Esophagus muscularis mucosa (tissue), 4 donors: ENCODE measurements around the gene BAG3. TPM values are rescaled to one million over a fixed set of nuclear protein-coding genes. Genes with fewer than 3 reads are reported as not detected.

Experiments used
- DNase-seq: peaks from one replicate; pipeline ENCODE4 v3.0.0-alpha.2; 2017; ENCODE audit errors: extremely low spot score
- H3K27ac ChIP-seq, 4 donors: fragments of 200-600 bp; sonication (generic); replicated peaks in 1 of 4; 1 replicate in 3 of 4; 2 replicates in 1 of 4; pipeline ENCODE4 v1.5.1; 2016 to 2019; ENCODE audit warnings: mild to moderate bottlenecking in 1 of 4
- H3K27me3 ChIP-seq, 4 donors: fragments of 200-600 bp; sonication (generic); one replicate each; pipeline versions ENCODE4 v1.5.1 to v1.6.0; 2016 to 2019
- H3K36me3 ChIP-seq, 4 donors: fragments of 200-600 bp; sonication (generic); one replicate each; pipeline ENCODE4 v1.5.1; 2016 to 2019
- H3K4me1 ChIP-seq, 4 donors: fragments of 200-600 bp; sonication (generic); one replicate each; pipeline ENCODE4 v1.5.1; 2016 to 2019
- H3K4me3 ChIP-seq, 4 donors: fragments of 200-600 bp; sonication (generic); 1 replicate in 2 of 4; 2 replicates in 2 of 4; pipeline ENCODE4 v1.5.1; 2016 to 2019; ENCODE audit warnings: mild to moderate bottlenecking in 4 of 4, moderate library complexity in 1 of 4
- H3K9me3 ChIP-seq, 4 donors: fragments of 200-600 bp; sonication (generic); 1 replicate in 3 of 4; 2 replicates in 1 of 4; pipeline ENCODE4 v1.5.1; 2016 to 2019
- CTCF ChIP-seq, 3 experiments: fragments of 200-600 bp in 2 of 3; fragments of 450-650 bp in 1 of 3; sonication (generic) in 2 of 3; IDR thresholded peaks; one replicate each; pipeline ENCODE4 v1.5.1; 2017 to 2019; ENCODE audit warnings: antibody characterized with exemption in 3 of 3, mild to moderate bottlenecking in 2 of 3, moderate library complexity in 1 of 3
- EP300 ChIP-seq: sonication (generic); formaldehyde crosslinking; IDR thresholded peaks from one replicate; pipeline ENCODE4 v1.6.1; 2017; ENCODE audit warnings: antibody characterized with exemption
- POLR2A ChIP-seq: fragments of 450-650 bp; IDR thresholded peaks from one replicate; pipeline ENCODE4 v1.6.1; 2017; ENCODE audit warnings: antibody characterized with exemption, moderate library complexity, mild to moderate bottlenecking, low read depth
- POLR2AphosphoS5 ChIP-seq, 2 donors: sonication (generic); formaldehyde crosslinking; IDR thresholded peaks; one replicate each; pipeline ENCODE4 v1.6.1; 2017; ENCODE audit warnings: antibody characterized with exemption in 2 of 2
- WGBS: methylation state at CpG from one replicate; pipeline ENCODE4 v1.1.5; 2018; 5-methylcytosine and 5-hydroxymethylcytosine counted together
- intact Hi-C: fragments of 100-400 bp; cut with DNase I; formaldehyde crosslinking; loops from one replicate; pipeline ENCODE4 v1.15.1; 2023
- total RNA-seq, 4 donors: library from RNA; depleted of rRNA; stranded (reverse); fragments of >200 nt; gene quantifications; one replicate each; pipeline versions ENCODE4 v1.1.0 to v1.2.1, GENCODE V29; 2016

BAG3 gene
- total RNA-seq, 4 donors from 2014 or later: 44.0 to 81.7 (median 73.9) TPM

- Histone ChIP-seq H3K27me3 (no peaks in the 10 kb centered on the region), H3K4me1 (no peaks in the 10 kb centered on the region), H3K4me3 (no peak overlapping the region), H3K36me3 (no peaks in the 10 kb centered on the region), H3K27ac (no peak overlapping the region), H3K9me3 (peaks cover 0 to 15% (median 4%) of the 10 kb centered on the region in 4 donors)
- WGBS: 87% methylated on average over 3 of the region's 3 CpGs
- no peak for TF ChIP-seq POLR2AphosphoS5 (IDR thresholded peaks at IDR 0.05)
- no peak for TF ChIP-seq EP300
- TF ChIP-seq CTCF (IDR thresholded peaks at IDR 0.05): no peak
- TF ChIP-seq POLR2A: no peak
- no peak for DNase-seq
- intact Hi-C loops: loop anchor here (5.0 kb wide), 1 partner anchor 48 kb away; the partner anchor contains the start of gene TIAL1
These were observed 6.2 kb upstream of the BAG3 start for GRCh38 chr10:119644994-119645393.

- DNase-seq: no peak
- Histone ChIP-seq H3K36me3 (no peaks in the 10 kb centered on the region), H3K4me3 (no peak overlapping the region), H3K9me3 (peaks cover 0 to 7% (median 1%) of the 10 kb centered on the region in 4 donors), H3K4me1 (peaks cover 21 to 30% (median 27%) of the 10 kb centered on the region in 4 donors), H3K27ac (peak overlapping the region in 1 of 4 donors; percentile 100), H3K27me3 (no peaks in the 10 kb centered on the region)
- 100% methylated on average over 1 of the region's 1 CpG for WGBS
- no peak for TF ChIP-seq CTCF (IDR thresholded peaks at IDR 0.05)
- no peak for TF ChIP-seq POLR2A
- no peak for TF ChIP-seq POLR2AphosphoS5 (IDR thresholded peaks at IDR 0.05)
- no peak for TF ChIP-seq EP300
- intact Hi-C loops: loop anchor here (5.0 kb wide), 1 partner anchor 43 kb away; no protein-coding TSS in a partner anchor
These were observed 1.1 kb upstream of the BAG3 start for GRCh38 chr10:119650062-119650461.

GRCh38 chr10:119651514-119652360, 557 bp downstream of the BAG3 start:
- H3K27me3 ChIP-seq: no peaks in the 10 kb centered on the region
- H3K9me3 ChIP-seq: no peaks in the 10 kb centered on the region
- intact Hi-C loops: loop anchor here (5.0 kb wide), 1 partner anchor 44 kb away; no protein-coding TSS in a partner anchor
- peaks cover 37 to 47% (median 44%) of the 10 kb centered on the region in 4 donors for H3K4me1 ChIP-seq
- 3% methylated on average over 6 of the region's 107 CpGs for WGBS
- TF ChIP-seq POLR2AphosphoS5 (IDR thresholded peaks at IDR 0.05): no peak
- TF ChIP-seq CTCF (IDR thresholded peaks at IDR 0.05): no peak
- no peak for TF ChIP-seq EP300
- peak; percentile 88 for TF ChIP-seq POLR2A
- H3K4me3 ChIP-seq: peak overlapping the region; percentile 77 to 99 (median 94)
- peak overlapping the region; percentile 98 to 100 (median 99) for H3K27ac ChIP-seq
- no peak for DNase-seq
- peaks cover 0 to 6% (median 0%) of the 10 kb centered on the region in 4 donors for H3K36me3 ChIP-seq

- Histone ChIP-seq H3K27ac (peak overlapping the region; percentile 98 to 100 (median 99)), H3K27me3 (no peaks in the 10 kb centered on the region), H3K36me3 (peaks cover 0 to 12% (median 0%) of the 10 kb centered on the region in 4 donors), H3K9me3 (no peaks in the 10 kb centered on the region), H3K4me3 (peak overlapping the region; percentile 77 to 99 (median 94)), H3K4me1 (peaks cover 43 to 53% (median 50%) of the 10 kb centered on the region in 4 donors)
- 4% methylated on average over 3 of the region's 3 CpGs for WGBS
- intact Hi-C loops: loop anchor here (5.0 kb wide), 1 partner anchor 45 kb away; no protein-coding TSS in a partner anchor
- peak in 1 of 2 donors; percentile 70 for TF ChIP-seq POLR2AphosphoS5 (IDR thresholded peaks at IDR 0.05)
- peak in 2 of 3 experiments; percentile 24 to 32 for TF ChIP-seq CTCF (IDR thresholded peaks at IDR 0.05)
- TF ChIP-seq POLR2A: no peak
- no peak for TF ChIP-seq EP300
- DNase-seq: no peak
These were observed 1.2 kb downstream of the BAG3 start for GRCh38 chr10:119652361-119652730.
